GM04503 (cell line): ENCODE results near the gene BDH1.
"Not testable (repeated sequence)": the region's sequence is repeated elsewhere in the genome, so short reads cannot be mapped to it uniquely, and the experiment has no call there.

Experiments
- DNase-seq: peaks from one replicate; pipeline ENCODE4 v3.0.0-alpha.2; 2012; ENCODE audit warnings: low read depth

Gene BDH1

GRCh38 chr3:197520311-197521276 is 35.2 kb downstream of the BDH1 start:
- no peak for DNase-seq

- no peak for DNase-seq
Observed at GRCh38 chr3:197519801-197520211, 36.0 kb downstream of the BDH1 start.

GRCh38 chr3:197518881-197519421 is 36.8 kb downstream of the BDH1 start:
- no peak for DNase-seq

GRCh38 chr3:197517922-197518683 is 37.7 kb downstream of the BDH1 start:
- DNase-seq = not testable (repeated sequence)

GRCh38 chr3:197516890-197517606 is 38.7 kb downstream of the BDH1 start:
- DNase-seq = not testable (repeated sequence)

GRCh38 chr3:197516517-197516889 is 39.3 kb downstream of the BDH1 start:
- DNase-seq = peak; percentile 50

GRCh38 chr3:197514786-197515355 is 40.9 kb downstream of the BDH1 start:
- no peak for DNase-seq

GRCh38 chr3:197513953-197514785 is 41.6 kb downstream of the BDH1 start:
- no peak for DNase-seq

GRCh38 chr3:197512691-197513571 is 42.8 kb downstream of the BDH1 start:
- DNase-seq = no peak

GRCh38 chr3:197511853-197512635 is 43.7 kb downstream of the BDH1 start:
- DNase-seq = no peak

GRCh38 chr3:197511130-197511529 is 44.6 kb downstream of the BDH1 start:
- no peak for DNase-seq

- no peak for DNase-seq
Observed at GRCh38 chr3:197510642-197511018, 45.1 kb downstream of the BDH1 start.

GRCh38 chr3:197508924-197509775 is 46.6 kb downstream of the BDH1 start:
- no peak for DNase-seq

GRCh38 chr3:197508461-197508860 is 47.3 kb downstream of the BDH1 start:
- DNase-seq = no peak

- no peak for DNase-seq
Observed at GRCh38 chr3:197508051-197508451, 47.7 kb downstream of the BDH1 start.

GRCh38 chr3:197507541-197507940 is 48.2 kb downstream of the BDH1 start:
- DNase-seq = no peak

GRCh38 chr3:197507081-197507480 is 48.7 kb downstream of the BDH1 start:
- DNase-seq = no peak
